GM21367 (cell line): ENCODE results near the gene CT47C1.
"Not testable (repeated sequence)": the region's sequence is repeated elsewhere in the genome, so short reads cannot be mapped to it uniquely, and the experiment has no call there.

ENCODE experiments used
- ATAC-seq: cut with Tn5 transposase; IDR thresholded peaks from one replicate; pipeline ENCODE4 v1.9.1; 2021; ENCODE audit not compliant: unreplicated experiment

The CT47C1 gene

DNA sequence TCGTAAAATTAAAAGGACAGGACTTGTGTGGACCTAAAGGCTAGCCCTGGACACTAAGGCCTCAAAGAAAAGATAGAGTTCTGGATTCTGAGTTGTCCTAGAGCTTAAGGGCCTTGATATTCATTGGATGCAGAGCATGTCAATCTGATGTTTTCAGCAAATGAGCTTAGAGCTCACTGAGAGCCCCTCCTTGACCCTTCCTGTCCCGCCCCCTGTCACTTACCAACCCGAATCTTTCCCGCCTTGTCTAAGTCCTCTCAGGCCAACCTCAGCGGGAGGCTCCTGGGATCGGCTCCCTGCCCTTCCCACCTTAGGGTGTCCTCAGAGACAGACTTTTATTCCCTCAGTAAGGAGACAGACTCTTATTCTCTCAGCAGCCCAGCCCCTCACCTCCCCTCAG, at the start of gene CT47C1:
Gene CT47C1 (plus strand): TSS at position 250 of the 400 bp plus-strand sequence. CDS start 233 bp downstream, outside the sequence.
- no peak for ATAC-seq

DNA sequence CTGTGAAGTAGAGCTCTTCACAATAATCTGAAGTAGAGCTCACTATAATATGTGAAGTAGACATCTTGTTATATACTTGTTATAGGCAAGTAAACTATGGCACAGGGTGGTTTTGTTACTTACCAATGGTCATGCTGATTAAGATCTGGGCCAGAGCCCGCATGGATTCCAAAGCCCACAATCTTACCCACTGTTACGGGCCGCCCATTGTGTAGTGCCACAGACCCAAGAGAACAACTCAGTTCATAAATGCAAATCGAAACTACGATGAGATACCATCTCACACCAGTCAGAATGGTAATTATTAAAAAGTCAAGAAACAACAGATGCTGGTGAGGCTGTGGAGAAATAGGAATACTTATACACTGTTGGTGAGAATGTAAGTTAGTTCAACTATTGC, 46.9 kb upstream of the CT47C1 start:
- no peak for ATAC-seq

DNA sequence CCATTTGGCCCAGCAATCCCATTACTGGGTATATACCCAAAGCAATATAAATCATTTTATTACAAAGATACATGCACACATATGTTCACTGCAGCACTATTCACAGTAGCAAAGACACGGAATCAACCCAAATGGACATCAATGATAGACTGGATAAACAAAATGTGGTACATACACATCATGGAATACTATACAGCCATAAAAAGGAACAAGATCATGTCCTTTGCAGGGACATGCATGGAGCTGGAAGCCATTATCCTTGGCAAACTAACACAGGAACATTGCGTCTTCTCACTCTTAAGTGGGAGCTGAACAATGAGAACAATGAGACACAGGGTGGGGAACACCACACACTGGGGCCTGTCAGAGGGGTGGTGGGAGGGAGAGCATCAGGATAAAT, 46.4 kb upstream of the CT47C1 start:
- not testable (repeated sequence) for ATAC-seq

DNA sequence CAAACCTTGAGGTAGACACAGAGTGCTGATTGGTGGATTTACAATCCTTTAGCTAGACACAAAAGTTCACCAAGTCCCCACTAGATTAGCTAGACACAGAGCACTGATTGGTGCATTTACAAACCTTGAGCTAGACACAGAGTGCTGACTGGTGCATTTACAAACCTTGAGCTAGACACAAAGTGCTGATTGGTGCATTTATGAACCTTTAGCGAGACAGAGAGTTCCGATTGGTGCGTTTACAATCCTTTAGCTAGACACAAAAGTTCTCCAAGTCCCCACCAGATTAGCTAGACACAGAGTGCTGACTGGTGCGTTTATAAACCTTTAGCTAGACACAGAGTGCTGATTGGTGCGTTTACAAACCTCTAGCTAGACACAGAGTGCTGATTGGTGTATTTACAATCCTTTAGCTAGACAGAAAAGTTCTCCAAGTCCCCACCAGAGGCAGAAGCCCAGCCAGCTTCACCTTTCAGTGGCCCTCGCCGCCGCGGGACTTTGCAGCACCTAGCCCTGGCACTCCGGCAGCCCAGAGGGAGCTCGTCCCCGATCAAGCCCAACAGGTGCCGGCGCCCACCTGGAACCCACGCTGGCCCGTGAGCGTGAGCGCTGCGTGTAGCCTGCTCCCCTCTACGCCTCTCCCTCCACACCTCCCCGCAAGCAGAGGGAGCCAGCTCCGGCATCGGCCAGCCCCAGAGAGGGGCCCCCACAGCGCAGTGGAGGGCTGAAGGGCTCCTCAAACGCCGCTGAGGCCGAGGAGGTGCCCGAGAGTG, 44.6 kb upstream of the CT47C1 start:
- ATAC-seq = not testable (repeated sequence)

DNA sequence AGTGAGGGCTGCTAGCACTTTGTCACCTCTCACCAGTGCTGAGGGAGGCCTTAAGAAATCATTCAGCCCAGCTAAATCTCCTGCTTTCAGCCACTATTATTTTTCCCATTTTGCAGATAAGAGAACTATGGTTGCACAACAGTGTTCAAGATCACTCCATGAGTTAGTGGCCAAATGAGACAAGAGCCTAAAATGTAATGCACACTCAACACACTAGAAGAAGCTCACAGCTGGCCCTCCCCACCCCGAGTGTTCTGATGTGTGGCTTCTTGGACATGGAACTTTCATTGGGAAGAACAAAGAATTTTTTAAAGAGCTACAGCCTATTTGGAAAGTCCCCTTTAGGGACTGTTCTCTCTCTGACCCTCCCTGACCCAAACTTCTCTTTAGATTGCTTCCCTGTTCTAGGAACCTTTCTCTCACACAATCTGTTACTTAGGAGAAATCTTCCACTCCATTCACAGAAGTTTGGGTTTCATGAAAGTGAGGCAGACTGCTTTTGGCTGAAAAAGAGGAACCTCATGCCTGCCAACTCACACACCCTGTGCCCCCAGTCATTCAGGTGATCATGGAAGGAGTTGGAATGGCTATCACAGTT, 44.0 kb upstream of the CT47C1 start:
- ATAC-seq = no peak

DNA sequence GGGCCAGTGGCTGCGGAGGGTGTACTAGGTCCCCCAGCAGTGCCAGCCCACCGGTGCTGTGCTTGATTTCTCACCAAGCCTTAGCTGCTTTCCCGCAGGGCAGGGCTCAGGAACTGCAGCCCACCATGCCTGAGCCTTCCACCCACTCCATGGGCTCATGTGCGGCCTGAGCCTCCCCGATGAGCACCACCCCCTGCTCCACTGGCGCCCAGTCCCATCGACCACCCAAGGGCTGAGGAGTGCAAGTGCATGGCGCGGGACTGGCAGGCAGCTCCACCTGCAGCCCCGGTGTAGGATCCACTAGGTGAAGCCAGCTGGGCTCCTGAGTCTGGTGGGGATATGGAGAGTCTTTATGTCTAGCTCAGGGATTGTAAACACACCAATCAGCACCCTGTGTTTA, 43.1 kb upstream of the CT47C1 start:
- not testable (repeated sequence) for ATAC-seq

DNA sequence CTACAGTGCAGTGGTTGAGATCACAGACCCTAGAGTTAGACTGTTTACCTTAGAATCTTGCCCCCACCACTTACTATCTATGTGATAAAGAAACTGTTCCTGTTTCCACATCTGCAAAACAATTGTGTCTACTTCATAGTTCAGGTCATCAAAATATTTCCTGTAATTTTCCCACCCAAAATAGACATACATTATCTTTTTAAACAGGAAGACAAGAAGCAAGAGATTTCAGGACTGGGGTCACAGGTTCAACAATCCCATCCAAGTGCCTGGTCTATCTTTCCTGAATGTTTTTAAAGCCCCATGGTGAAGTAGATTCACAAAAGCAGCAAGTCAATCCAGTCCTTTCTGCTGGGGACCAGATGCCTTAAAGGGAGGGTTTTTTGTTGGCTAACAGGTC, 41.8 kb upstream of the CT47C1 start:
- ATAC-seq = no peak

DNA sequence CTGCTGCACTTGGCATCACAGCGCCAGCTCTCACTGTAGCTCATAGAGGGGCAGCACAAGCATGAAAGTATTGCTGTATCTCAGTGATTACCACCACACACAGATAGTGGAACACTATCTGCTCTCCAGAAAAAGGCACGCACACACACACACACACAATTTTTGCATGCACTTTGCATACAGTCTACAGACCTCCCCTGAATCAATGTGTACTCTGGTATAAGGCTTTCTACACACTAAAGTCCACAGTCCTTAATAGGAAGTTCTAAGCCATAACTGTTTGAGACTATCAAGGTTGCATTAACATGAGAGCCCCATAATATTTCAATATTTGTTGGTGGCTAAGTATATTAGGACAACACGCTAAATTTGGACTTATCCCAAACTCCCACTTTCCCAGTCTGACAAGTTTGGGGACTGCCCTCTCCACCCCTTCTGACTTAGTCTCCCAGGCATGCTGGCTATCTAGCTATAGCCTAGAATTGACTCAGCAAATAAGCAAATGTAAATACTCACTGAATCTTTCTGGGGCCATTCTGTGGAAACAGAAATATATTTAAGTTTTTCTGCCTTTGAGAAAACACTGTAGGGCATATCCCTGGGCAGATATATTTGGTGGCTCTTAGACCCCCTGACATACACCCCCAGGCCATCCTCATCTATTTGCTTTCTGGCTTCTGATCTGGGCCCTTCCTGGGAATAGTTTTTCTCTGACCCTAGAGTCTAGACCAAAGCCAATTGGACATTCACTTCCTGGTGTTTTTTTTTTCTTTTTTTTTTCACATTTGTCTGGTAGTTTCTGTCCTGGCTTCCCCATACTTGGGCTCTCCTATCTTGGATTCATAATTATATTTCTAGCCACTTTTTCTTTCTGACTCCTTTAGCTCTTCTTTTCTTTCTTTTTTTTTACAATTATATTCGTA, 36.4 kb upstream of the CT47C1 start:
- ATAC-seq = no peak

DNA sequence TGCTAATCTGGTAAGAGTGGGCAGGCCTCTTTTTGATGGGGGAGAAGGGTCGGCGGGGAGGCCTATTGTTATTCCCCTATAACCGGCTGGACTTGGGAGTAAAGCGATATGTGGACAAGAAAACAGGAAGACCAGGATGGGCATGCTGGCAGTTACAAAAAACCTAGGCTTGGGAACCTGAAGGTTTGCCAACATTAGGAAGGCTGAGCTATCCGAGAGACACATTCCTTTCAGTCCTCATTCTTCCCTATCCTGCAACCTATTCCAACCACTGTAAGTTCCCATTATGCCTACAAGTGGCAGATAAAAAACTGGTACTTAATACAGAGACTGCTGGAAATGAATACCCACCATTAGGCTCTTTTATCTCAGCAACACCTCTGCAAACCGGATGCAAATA, 32.4 kb upstream of the CT47C1 start:
- no peak for ATAC-seq

DNA sequence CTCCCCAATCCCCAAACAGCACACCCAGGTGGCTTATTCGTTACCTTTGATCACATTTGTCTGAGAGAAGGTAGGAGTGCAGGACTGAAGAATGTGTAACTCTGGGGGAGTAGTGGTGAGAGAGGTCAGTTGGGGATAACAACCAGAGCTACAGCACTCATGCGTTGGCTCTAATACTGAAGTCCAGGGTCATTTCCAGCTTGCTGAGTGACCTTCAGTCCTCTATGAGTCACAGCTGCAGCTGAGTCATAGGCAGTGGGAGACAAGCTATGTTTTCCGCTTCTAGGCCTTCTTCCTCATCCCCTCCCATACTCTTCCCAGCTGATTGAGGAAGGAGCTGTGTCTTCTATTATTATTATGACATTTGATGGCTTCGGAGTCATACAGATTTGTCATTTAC, 31.6 kb upstream of the CT47C1 start:
- no peak for ATAC-seq

DNA sequence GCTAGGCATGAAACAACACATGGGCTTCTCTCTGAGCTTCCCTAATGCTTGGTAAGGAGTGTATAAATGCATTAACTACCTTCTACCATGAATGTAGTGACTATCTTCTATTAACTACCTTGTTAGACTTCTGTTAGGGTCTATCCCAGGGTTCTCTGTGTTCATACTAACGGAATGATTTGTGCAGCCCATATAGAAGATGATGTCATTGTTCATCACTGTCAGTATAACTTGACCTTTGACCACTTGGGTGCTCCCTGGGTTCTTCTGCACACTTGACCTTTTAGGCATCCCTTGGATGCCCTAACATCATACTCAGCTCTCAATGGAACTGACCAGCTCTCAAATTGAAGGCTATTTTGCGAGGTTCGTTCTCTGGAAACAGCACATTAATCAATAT, 30.8 kb upstream of the CT47C1 start:
- ATAC-seq = no peak

DNA sequence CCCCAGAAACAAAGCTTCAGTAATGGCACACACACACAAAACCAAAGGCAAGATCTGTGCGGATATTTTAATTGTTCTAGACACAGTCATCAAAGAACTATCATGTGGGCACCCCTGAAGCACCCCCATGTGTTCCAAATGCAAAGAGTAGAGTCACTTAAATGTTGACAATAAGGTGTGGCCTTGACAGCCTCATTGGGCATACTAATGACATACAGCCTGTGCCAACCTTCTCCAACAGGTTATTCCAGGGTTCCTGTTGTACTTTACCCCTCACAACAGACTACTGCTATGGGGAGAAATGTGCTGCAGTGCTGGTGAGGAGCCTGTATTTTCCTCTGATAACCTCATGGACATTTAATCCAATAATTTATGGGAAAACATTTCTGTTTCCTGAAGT, 29.8 kb upstream of the CT47C1 start:
- ATAC-seq = no peak

DNA sequence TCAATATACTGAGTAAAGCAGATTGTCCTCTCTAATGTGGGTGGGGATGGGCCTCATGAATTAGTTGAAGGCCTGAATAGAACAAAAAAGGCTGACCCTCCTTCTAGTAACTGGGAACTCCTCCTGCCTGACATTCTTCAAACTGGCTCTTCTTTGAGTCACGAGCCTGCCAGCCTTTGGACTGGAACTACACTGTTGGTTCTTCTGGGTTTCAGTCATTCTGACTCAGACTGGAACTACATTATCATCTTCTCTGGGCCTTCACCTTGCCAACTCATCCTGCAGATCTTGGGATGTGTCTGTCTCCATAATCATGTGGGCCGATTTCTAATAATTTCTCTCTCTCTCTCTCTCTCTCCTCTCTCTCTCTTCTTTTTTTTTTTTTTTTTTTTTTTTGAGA, 26.9 kb upstream of the CT47C1 start:
- ATAC-seq = no peak

DNA sequence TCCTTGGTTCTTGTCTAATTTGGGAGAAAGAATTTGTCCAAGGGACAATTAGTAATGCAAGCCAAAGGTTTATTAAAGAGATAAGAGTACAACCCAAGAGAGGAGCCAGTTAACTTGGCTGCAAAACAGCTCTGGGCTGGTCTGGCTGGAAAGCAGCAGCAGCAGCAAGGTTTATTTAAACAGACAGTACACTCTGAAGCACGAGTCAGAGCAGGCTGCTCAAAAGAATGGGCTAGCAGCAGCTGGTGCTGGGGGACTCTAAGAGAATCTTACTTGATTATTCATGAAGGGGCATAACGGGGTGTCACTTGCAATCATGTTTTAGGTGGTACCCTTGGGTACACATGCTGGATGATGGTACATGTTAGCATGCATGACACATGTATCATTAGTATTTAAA, 17.1 kb upstream of the CT47C1 start:
- ATAC-seq = no peak

DNA sequence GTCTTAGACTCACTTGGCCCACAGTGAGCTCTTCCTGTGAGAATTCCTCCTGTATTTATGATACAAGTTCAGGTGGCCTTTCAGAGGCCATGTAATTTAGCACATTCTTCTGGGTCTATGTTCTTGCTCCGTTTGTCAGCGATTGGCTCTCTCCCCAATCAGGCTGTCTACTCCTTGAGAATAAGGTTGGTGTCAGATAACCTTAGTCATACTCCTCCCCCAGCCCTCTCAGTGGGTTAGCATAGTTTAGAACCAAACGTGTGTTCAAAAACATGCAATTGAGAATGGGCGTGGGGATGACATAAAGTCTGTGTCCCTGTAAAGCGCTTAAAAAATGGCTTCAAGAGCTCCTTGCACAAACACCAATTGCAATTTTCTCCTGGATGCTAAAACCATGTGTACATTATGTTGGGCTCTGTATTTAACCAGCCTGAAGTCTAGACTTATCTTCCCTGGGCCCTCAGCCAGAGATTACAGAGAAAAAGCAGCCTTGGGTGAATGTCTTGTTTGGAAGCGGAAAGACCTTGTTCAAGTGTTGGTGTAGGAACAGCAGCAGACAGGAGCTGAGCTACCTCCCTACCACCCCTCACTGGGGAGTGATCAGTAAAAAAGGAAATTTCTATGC, 9.9 kb upstream of the CT47C1 start:
- ATAC-seq = no peak

DNA sequence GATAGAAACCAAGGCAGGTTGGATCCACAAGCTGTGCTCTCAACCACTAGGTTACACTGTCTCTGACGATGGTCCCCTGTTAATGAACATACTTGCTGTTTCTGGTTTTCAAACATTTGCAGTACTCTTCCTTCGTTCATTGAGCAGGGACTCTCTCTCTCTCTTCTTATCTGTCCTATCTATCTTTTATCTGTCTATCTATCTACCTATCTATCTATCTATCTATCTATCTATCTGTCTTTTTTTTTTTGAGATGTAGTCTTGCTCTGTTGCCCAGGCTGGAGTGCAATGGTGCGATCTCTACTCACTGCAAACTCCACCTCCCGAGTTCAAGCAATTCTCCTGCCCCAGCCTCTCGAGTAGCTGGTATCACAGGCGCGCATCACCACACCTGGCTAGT, 9.4 kb upstream of the CT47C1 start:
- no peak for ATAC-seq

DNA sequence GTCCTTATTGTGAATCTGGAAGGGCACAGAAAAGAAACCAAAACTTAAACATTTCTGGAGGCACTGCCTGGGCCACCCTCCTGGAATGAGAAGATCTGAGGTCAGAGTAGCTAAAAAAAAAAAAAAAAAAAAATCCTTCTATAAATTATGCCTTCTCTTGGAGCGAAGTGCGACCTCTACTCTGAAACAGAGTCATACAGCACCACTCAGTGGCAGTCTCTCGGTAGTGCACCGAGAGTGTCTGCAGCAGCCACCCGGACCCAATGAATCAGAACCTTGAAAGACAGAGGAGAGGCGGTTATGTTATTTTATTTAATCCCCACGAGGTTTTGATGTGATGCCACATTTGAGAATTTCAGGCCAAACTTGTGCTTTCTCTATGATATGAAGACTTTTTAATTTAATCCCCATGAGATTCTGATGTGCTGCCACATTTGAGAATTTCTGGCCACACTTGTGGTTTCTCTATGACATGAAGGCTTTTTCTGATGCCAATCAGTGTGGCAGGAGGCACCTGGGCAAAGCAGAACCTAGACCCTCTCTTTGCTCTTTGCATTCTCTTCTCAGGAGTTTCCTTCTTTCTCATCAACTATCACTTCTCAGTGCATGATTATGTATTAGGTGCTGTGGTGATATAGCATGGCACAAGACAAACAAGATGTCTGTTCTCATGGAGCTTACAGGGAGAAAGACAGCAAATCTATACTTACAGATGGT, 5.6 kb upstream of the CT47C1 start:
- ATAC-seq = no peak

DNA sequence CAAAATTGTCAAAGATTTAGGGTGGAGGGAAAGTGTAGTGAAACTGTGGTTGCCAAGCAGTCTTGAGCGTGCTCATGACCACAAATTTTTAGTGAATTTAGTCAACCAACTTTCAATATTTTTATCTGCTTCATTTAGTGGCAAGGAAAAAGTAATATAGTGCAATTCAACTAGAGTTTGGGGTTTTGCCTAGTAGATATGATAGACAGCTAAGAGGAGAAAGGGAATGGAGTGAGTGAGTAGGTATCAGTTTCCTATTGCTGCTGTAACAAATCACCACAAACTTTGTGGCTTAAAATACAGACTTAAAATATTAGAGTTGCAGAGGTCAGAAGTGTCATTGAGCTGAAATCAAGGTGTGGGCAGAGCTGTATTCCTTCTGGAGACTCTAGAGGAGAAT, 3.7 kb upstream of the CT47C1 start:
- ATAC-seq = no peak

DNA sequence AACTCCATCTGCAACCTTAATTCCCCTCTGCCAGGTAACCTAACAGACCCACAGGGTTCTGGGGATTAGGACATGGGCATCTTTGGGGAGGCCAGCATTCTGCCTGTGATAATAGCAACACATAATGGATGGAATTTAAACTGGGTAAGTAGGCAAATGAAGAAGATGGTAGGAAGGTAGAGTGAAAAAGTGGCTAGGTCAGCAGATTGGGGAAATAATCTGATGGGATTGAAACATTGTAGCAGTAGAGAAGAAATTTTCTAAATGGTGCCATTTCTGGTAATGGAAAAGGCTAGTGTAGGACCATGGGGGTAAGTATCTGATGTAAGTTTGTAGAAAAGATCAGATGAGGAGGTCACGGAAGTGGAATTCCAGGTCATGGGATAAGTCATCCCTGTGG, 3.0 kb upstream of the CT47C1 start:
- no peak for ATAC-seq

DNA sequence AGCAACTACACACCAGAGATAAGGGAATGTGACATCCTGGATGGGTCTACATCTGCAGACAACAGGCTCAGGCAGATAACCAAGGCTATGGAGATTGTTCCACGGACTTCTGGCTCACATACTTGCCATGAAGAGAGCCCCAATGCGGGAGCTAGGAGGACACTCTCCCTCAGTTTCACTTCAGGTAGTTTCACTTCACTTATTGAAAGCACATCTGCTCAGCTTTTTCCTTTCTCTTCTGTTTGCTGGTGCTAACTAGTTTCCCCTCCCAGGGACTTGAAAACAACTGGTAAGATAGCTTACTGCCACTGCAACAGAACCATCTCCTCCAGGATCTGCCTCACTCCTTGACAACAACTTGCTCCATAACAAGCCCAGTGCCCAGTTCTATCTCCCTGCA, 1.4 kb upstream of the CT47C1 start:
- peak; percentile 74 for ATAC-seq
